Left kidney (tissue), 2 donors: ENCODE measurements around the gene IGSF3. TPM values are rescaled to one million over a fixed set of nuclear protein-coding genes. Genes with fewer than 3 reads are reported as not detected.

Experiments
- DNase-seq: peaks from one replicate; pipeline ENCODE4 v3.0.0-alpha.2; 2013
- polyA plus RNA-seq: library from polyadenylated mRNA; unstranded; fragments of 120-200 nt; gene quantifications from one replicate; pipeline ENCODE4 v1.2.1, GENCODE V29; 2013; ENCODE audit not compliant: insufficient read length

The IGSF3 gene
- polyA plus RNA-seq, 1 donor, result 29.5 TPM

GRCh38 chr1:116686723-116687352 lies 19.3 kb upstream of the IGSF3 start:
- DNase-seq, result no peak

GRCh38 chr1:116686175-116686574 lies 18.6 kb upstream of the IGSF3 start:
- no peak for DNase-seq

- no peak for DNase-seq
Measured at GRCh38 chr1:116684575-116684974, 17.0 kb upstream of the IGSF3 start.

- no peak for DNase-seq
Measured at GRCh38 chr1:116682641-116683221, 15.2 kb upstream of the IGSF3 start.

GRCh38 chr1:116681343-116681899 lies 13.9 kb upstream of the IGSF3 start:
- DNase-seq, result no peak

- DNase-seq, result no peak
Measured at GRCh38 chr1:116680752-116681151, 13.2 kb upstream of the IGSF3 start.

- no peak for DNase-seq
Measured at GRCh38 chr1:116679828-116680628, 12.5 kb upstream of the IGSF3 start.

GRCh38 chr1:116679091-116679827 lies 11.7 kb upstream of the IGSF3 start:
- DNase-seq, result no peak

- DNase-seq, result no peak
Measured at GRCh38 chr1:116678732-116679090, 11.2 kb upstream of the IGSF3 start.

GRCh38 chr1:116677474-116678062 lies 10.0 kb upstream of the IGSF3 start:
- no peak for DNase-seq

- no peak for DNase-seq
Measured at GRCh38 chr1:116676291-116676690, 8.8 kb upstream of the IGSF3 start.

- no peak for DNase-seq
Measured at GRCh38 chr1:116674751-116675150, 7.2 kb upstream of the IGSF3 start.

GRCh38 chr1:116674011-116674531 lies 6.5 kb upstream of the IGSF3 start:
- no peak for DNase-seq

- no peak for DNase-seq
Measured at GRCh38 chr1:116671912-116672311, 4.4 kb upstream of the IGSF3 start.

- DNase-seq, result no peak
Measured at GRCh38 chr1:116671072-116671760, 3.7 kb upstream of the IGSF3 start.

- no peak for DNase-seq
Measured at GRCh38 chr1:116668277-116668676, 744 bp upstream of the IGSF3 start.

- DNase-seq, result no peak
Measured at GRCh38 chr1:116667078-116667574, 407 bp downstream of the IGSF3 start.

- no peak for DNase-seq
Measured at GRCh38 chr1:116666187-116667077, 1.1 kb downstream of the IGSF3 start.

- no peak for DNase-seq
Measured at GRCh38 chr1:116664978-116665371, 2.6 kb downstream of the IGSF3 start.
